ENCODE results near the gene SENP5.

DNA sequence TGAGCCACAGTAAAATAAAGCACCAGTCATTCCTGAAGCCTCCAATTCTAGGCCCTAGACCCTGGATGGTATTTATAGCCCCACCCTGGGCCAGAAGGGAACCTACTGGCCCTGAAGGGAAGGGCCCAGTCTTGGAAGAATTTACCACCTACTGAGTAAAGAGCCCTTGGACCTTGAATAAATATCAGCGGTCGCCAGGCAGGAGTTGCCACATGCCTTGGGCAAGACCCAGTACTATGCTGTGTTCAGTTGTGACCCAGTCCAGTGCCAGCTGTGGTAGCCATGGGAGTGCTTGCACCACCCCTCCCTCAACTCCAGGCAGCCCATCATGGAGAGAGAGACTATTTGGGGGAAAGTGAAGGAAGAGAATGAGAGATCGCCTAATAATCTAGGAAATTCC, 47.7 kb downstream of the SENP5 start:
- no peak for TF ChIP-seq CTCF (IDR thresholded peaks at IDR 0.05; ENCODE audit: low read depth, low read length)
- TF ChIP-seq MYC (IDR thresholded peaks at IDR 0.05; ENCODE audit: low read depth, low read length) = no peak
